DND-41 (cell line): ENCODE results near the gene CIP2A.

ENCODE experiments used
- EZH2 ChIP-seq: IDR thresholded peaks from 3 replicates; pipeline ENCODE4 v1.6.1; 2012; ENCODE audit warnings: borderline replicate concordance, low read depth, mild to moderate bottlenecking, moderate library complexity, low read length, inconsistent platforms; ENCODE audit not compliant: severe bottlenecking
- TF ChIP-seq, protein P1 (sequence below): IDR thresholded peaks from 2 replicates; pipeline ENCODE4 v1.5.1; 2012; ENCODE audit warnings: borderline replicate concordance, low read length, moderate library complexity, mild to moderate bottlenecking; ENCODE audit not compliant: poor library complexity, severe bottlenecking; ENCODE audit errors: extremely low read depth

DNA sequence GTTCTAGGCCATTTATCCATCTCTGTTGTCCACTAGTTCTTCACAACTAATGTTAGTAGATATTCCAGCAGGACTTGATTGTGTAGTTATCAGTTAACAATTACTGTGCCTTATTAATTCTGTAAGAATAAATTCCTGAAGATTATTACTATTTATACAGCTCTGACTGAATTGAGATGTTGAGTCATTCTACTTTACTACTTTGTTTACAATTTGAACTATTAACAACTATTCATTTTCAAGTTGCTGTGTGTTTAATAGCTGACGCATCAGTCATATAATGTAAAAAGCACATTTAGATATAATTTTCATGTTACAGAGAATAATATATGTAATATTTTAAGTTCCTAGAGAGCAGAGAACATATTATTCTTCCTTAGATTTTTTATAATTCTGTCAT is 21.4 kb upstream of the CIP2A start:
- TF ChIP-seq, protein P1, sequence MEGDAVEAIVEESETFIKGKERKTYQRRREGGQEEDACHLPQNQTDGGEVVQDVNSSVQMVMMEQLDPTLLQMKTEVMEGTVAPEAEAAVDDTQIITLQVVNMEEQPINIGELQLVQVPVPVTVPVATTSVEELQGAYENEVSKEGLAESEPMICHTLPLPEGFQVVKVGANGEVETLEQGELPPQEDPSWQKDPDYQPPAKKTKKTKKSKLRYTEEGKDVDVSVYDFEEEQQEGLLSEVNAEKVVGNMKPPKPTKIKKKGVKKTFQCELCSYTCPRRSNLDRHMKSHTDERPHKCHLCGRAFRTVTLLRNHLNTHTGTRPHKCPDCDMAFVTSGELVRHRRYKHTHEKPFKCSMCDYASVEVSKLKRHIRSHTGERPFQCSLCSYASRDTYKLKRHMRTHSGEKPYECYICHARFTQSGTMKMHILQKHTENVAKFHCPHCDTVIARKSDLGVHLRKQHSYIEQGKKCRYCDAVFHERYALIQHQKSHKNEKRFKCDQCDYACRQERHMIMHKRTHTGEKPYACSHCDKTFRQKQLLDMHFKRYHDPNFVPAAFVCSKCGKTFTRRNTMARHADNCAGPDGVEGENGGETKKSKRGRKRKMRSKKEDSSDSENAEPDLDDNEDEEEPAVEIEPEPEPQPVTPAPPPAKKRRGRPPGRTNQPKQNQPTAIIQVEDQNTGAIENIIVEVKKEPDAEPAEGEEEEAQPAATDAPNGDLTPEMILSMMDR: no peak
- no peak for TF ChIP-seq EZH2
